ENCODE data around the gene ZNF3.

Gene ZNF3

GRCh38 chr7:100033526-100033925 is 48.0 kb downstream of the ZNF3 start:
- no peak for DNase-seq
- H3K9me3 ChIP-seq (ENCODE audit: control insufficient read depth, low read length): no peaks in the 10 kb centered on the region
- no peaks in the 10 kb centered on the region for H3K4me1 ChIP-seq (ENCODE audit: control insufficient read depth, insufficient read depth, low read length, poor library complexity, severe bottlenecking)
- no peaks in the 10 kb centered on the region for H3K27me3 ChIP-seq (replicated peaks; ENCODE audit: control insufficient read depth, insufficient read depth, low read length, poor library complexity, severe bottlenecking)
- no peak overlapping the region for H3K27ac ChIP-seq (ENCODE audit: insufficient read depth, low read length, poor library complexity, severe bottlenecking)
- no peak overlapping the region for H3K4me3 ChIP-seq (ENCODE audit: insufficient read depth, low read depth, low read length, poor library complexity, severe bottlenecking)
- peaks cover 36% of the 10 kb centered on the region for H3K36me3 ChIP-seq (ENCODE audit: control insufficient read depth, insufficient read depth, low read length)

- DNase-seq: no peak
- Histone ChIP-seq H3K4me3 (ENCODE audit: insufficient read depth, low read depth, low read length, poor library complexity, severe bottlenecking) (no peak overlapping the region), H3K4me1 (ENCODE audit: control insufficient read depth, insufficient read depth, low read length, poor library complexity, severe bottlenecking) (no peaks in the 10 kb centered on the region), H3K27me3 (replicated peaks; ENCODE audit: control insufficient read depth, insufficient read depth, low read length, poor library complexity, severe bottlenecking) (no peaks in the 10 kb centered on the region), H3K36me3 (ENCODE audit: control insufficient read depth, insufficient read depth, low read length) (peaks cover 43% of the 10 kb centered on the region), H3K27ac (ENCODE audit: insufficient read depth, low read length, poor library complexity, severe bottlenecking) (no peak overlapping the region), H3K9me3 (ENCODE audit: control insufficient read depth, low read length) (no peaks in the 10 kb centered on the region)
These were observed 51.9 kb downstream of the ZNF3 start for GRCh38 chr7:100029596-100029995.

GRCh38 chr7:100027197-100027596 is 54.3 kb downstream of the ZNF3 start:
- Histone ChIP-seq H3K27me3 (replicated peaks; ENCODE audit: control insufficient read depth, insufficient read depth, low read length, poor library complexity, severe bottlenecking) (no peaks in the 10 kb centered on the region), H3K36me3 (ENCODE audit: control insufficient read depth, insufficient read depth, low read length) (peaks cover 53% of the 10 kb centered on the region), H3K4me1 (ENCODE audit: control insufficient read depth, insufficient read depth, low read length, poor library complexity, severe bottlenecking) (no peaks in the 10 kb centered on the region), H3K27ac (ENCODE audit: insufficient read depth, low read length, poor library complexity, severe bottlenecking) (no peak overlapping the region), H3K9me3 (ENCODE audit: control insufficient read depth, low read length) (no peaks in the 10 kb centered on the region), H3K4me3 (ENCODE audit: insufficient read depth, low read depth, low read length, poor library complexity, severe bottlenecking) (no peak overlapping the region)
- no peak for DNase-seq

- H3K4me3 ChIP-seq (ENCODE audit: insufficient read depth, low read depth, low read length, poor library complexity, severe bottlenecking): no peak overlapping the region
- no peak overlapping the region for H3K27ac ChIP-seq (ENCODE audit: insufficient read depth, low read length, poor library complexity, severe bottlenecking)
- no peaks in the 10 kb centered on the region for H3K27me3 ChIP-seq (replicated peaks; ENCODE audit: control insufficient read depth, insufficient read depth, low read length, poor library complexity, severe bottlenecking)
- no peak for DNase-seq
- H3K36me3 ChIP-seq (ENCODE audit: control insufficient read depth, insufficient read depth, low read length): peaks cover 42% of the 10 kb centered on the region
- no peaks in the 10 kb centered on the region for H3K9me3 ChIP-seq (ENCODE audit: control insufficient read depth, low read length)
- H3K4me1 ChIP-seq (ENCODE audit: control insufficient read depth, insufficient read depth, low read length, poor library complexity, severe bottlenecking): no peaks in the 10 kb centered on the region
These were observed 57.4 kb downstream of the ZNF3 start for GRCh38 chr7:100024020-100024619.

- H3K27me3 ChIP-seq (replicated peaks; ENCODE audit: control insufficient read depth, insufficient read depth, low read length, poor library complexity, severe bottlenecking): no peaks in the 10 kb centered on the region
- H3K4me3 ChIP-seq (ENCODE audit: insufficient read depth, low read depth, low read length, poor library complexity, severe bottlenecking): no peak overlapping the region
- no peak for DNase-seq
- H3K27ac ChIP-seq (ENCODE audit: insufficient read depth, low read length, poor library complexity, severe bottlenecking): no peak overlapping the region
- no peaks in the 10 kb centered on the region for H3K4me1 ChIP-seq (ENCODE audit: control insufficient read depth, insufficient read depth, low read length, poor library complexity, severe bottlenecking)
- no peaks in the 10 kb centered on the region for H3K9me3 ChIP-seq (ENCODE audit: control insufficient read depth, low read length)
- peaks cover 41% of the 10 kb centered on the region for H3K36me3 ChIP-seq (ENCODE audit: control insufficient read depth, insufficient read depth, low read length)
These were observed 58.0 kb downstream of the ZNF3 start for GRCh38 chr7:100023526-100023925.

GRCh38 chr7:100022621-100023020 is 58.9 kb downstream of the ZNF3 start:
- Histone ChIP-seq H3K36me3 (ENCODE audit: control insufficient read depth, insufficient read depth, low read length) (peaks cover 41% of the 10 kb centered on the region), H3K4me3 (ENCODE audit: insufficient read depth, low read depth, low read length, poor library complexity, severe bottlenecking) (no peak overlapping the region), H3K4me1 (ENCODE audit: control insufficient read depth, insufficient read depth, low read length, poor library complexity, severe bottlenecking) (peaks cover 2% of the 10 kb centered on the region), H3K27me3 (replicated peaks; ENCODE audit: control insufficient read depth, insufficient read depth, low read length, poor library complexity, severe bottlenecking) (no peaks in the 10 kb centered on the region), H3K27ac (ENCODE audit: insufficient read depth, low read length, poor library complexity, severe bottlenecking) (no peak overlapping the region), H3K9me3 (ENCODE audit: control insufficient read depth, low read length) (no peaks in the 10 kb centered on the region)
- DNase-seq: no peak

GRCh38 chr7:100021297-100021696 is 60.2 kb downstream of the ZNF3 start:
- peaks cover 11% of the 10 kb centered on the region for H3K4me1 ChIP-seq (ENCODE audit: control insufficient read depth, insufficient read depth, low read length, poor library complexity, severe bottlenecking)
- no peak overlapping the region for H3K27ac ChIP-seq (ENCODE audit: insufficient read depth, low read length, poor library complexity, severe bottlenecking)
- DNase-seq: no peak
- H3K36me3 ChIP-seq (ENCODE audit: control insufficient read depth, insufficient read depth, low read length): peaks cover 36% of the 10 kb centered on the region
- H3K27me3 ChIP-seq (replicated peaks; ENCODE audit: control insufficient read depth, insufficient read depth, low read length, poor library complexity, severe bottlenecking): no peaks in the 10 kb centered on the region
- no peak overlapping the region for H3K4me3 ChIP-seq (ENCODE audit: insufficient read depth, low read depth, low read length, poor library complexity, severe bottlenecking)
- no peaks in the 10 kb centered on the region for H3K9me3 ChIP-seq (ENCODE audit: control insufficient read depth, low read length)
